WI38 (cell line): ENCODE measurements around the gene EHD4.

Experiments
- H3K4me3 ChIP-seq: 2 replicates; pipeline ENCODE4 v1.5.1; 2011; ENCODE audit warnings: low read depth, mild to moderate bottlenecking, control low read depth, low read length
- CTCF ChIP-seq: IDR thresholded peaks from 2 replicates; pipeline ENCODE4 v1.5.1; 2012; ENCODE audit warnings: low read depth, mild to moderate bottlenecking, control low read depth, low read length

Gene EHD4

GRCh38 chr15:41893422-41894250 is 78.7 kb downstream of the EHD4 start, which contains the start of gene SPTBN5:
Gene SPTBN5, minus strand, starts transcription at chr15:41894053. Its CDS starts 556 bp downstream, at chr15:41893497.
- H3K4me3 ChIP-seq: no peak within 1 kb of the TSS
- no peak for TF ChIP-seq CTCF

GRCh38 chr15:41892621-41893421 is 79.5 kb downstream of the EHD4 start:
- no peak for TF ChIP-seq CTCF
- no peak overlapping the region for H3K4me3 ChIP-seq

GRCh38 chr15:41891946-41892345 is 80.4 kb downstream of the EHD4 start:
- no peak overlapping the region for H3K4me3 ChIP-seq
- no peak for TF ChIP-seq CTCF

- no peak overlapping the region for H3K4me3 ChIP-seq
- no peak for TF ChIP-seq CTCF
These were observed 81.1 kb downstream of the EHD4 start for GRCh38 chr15:41891226-41891625.

- H3K4me3 ChIP-seq: no peak overlapping the region
- no peak for TF ChIP-seq CTCF
These were observed 82.2 kb downstream of the EHD4 start for GRCh38 chr15:41890050-41890690.

- H3K4me3 ChIP-seq: no peak overlapping the region
- no peak for TF ChIP-seq CTCF
These were observed 83.6 kb downstream of the EHD4 start for GRCh38 chr15:41888662-41889253.
